HG02642 (cell line): ENCODE results near the gene RCBTB2.

Experiments used
- ATAC-seq: cut with Tn5 transposase; IDR thresholded peaks from one replicate; pipeline ENCODE4 v1.9.1; 2021; ENCODE audit warnings: mild to moderate bottlenecking; ENCODE audit not compliant: unreplicated experiment, poor library complexity

RCBTB2 gene

DNA sequence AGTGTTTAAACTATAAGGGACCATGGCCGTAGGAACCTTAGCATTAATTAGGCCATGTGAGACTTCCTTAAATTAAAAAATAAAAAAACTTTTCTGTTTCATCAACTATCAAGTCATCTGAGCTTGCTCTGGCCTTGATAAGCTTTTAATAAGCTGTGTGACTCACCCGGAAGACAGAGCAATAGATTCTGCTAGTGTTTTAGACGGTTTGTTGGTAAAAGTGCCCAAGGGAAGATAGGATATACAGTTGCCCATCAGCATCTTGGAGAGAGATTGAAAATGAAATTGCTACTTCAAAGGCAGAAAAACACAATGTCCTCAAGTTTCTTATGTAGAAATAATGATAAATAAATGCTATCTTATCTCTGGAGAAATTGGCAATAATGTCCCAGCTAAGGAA lies 31.2 kb upstream of the RCBTB2 start:
- ATAC-seq = no peak

- ATAC-seq = no peak
These were observed 30.7 kb upstream of the RCBTB2 start for GRCh38 chr13:48563626-48564025.

DNA sequence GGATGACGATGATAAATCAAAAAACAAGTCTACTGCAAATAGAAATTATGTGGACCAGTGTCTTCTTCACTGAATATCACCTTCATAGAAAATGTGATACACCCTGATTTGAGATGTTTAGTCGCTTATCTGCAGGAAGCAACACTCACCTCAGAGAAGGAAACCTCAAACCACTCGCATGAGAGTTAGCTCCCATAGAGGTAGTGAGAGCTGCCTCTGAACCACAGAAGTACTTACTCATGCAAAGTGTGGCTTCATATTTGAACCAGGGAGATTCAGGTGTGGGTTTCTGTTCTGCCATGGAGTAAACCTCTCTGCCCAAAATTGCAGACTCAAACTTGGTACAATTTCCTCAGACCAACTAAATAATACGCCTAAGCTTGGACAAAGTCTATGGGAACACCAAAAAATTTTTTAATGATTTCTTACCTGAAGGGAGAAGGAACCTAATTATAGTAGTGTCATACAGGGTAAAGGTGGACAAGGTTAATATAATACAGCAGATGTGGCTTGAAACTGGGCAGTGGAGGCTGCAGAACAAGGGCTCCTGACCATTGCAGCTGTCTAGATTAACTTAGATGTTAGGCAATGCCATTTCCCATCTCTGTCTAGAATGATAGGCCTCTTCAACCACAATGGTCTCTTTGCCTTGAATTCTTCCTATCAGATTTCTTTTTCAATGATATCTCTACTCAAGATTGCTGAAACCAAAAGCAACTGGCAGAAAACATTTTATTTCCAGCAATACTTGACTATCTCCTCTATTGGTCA lies 29.6 kb upstream of the RCBTB2 start:
- ATAC-seq = peak; percentile 98

DNA sequence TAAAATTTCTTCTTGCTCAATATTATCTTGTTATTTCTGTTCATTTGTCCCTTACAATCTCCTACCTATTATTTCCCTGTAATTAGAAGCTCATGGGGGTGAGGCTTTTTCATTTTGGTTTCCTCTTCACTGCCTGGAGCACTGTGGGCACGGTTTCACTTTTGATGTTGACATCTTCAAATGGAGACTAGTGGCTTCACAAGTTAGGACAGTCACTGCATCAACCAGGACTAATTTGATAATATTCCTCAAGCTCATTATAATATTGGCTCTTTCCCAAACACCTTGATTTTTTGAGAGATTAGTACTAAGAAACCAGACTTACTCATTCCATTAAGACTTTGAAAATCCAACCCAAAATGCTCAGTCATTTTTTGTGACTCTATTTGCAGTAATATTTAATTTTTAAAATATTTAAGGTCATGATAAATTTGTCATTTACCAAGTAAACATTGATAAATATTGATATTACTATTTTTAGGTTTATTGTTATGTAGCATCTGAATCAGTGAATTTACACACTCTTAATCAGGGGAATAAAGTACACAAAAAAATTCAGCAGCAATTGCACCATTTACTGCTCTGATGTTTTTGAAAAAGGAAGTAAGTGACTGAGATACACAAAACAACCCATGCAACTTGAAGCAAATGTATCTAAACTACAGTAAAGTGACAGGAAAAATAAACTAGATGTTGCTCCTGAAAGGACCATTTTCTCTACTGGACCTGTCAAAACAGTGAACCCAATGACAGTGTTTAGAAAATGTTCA lies 28.8 kb upstream of the RCBTB2 start:
- ATAC-seq = no peak

DNA sequence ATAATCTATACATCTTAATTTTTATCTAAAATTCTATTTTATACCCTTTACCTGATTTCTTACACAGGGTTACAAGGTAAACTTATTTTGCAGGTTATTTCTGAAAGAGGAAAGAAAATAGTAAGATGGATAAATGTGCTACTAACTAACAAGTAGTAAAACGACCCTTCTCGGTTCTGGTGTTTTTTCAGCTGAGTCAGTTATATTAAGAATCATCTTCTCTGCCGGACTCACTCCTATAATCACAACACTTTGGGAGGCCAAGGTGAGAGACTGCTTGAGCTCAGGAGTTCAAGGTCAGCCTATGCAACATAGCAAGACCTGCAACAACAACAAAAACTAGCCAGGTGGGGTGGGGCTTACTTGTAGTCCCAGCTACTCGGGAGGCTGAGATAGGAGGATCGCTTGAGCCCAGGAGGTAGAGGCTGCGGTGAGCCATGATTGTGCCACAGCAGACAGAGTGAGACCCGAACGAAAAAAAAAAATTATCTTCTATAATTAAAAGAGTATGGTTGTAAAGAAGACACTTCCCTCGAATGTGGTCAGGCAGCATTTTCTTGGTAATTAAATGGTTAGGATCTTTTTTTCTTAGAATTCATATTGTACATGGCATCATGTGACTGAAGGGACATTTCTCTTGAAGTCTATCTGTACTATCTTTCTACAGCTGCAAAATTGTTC lies 27.9 kb upstream of the RCBTB2 start:
- no peak for ATAC-seq

DNA sequence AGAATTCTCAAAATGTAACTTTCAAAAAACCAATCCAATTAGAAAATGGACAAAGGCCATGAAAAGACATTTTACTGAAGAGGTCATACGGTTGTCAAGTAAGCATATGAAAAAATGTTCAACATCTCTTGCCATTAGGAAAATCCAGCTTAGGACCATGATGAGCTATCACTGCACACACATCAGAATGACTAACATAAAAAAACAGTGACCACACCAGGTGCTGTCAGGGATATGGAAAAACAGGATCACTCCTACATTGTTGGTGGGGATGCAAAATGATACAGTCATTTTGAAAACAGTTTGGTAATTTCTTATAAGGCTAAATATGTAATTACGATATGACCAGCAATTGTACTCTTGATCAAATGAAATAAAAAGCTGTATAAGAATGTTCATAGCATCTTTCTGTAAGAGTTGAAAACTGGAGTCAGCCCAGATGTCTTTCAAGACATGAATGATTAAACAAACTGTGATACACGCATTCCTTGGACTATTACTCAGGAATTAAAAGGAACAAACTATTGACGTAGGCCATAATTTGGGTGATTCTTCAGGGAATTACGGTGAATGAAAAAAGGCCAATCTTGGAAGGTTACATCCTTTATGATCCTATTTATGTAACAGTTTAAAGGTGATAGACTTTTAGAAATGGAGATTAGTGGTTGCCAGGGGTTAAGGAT lies 26.9 kb upstream of the RCBTB2 start:
- ATAC-seq = no peak

GRCh38 chr13:48556817-48557216 lies 23.9 kb upstream of the RCBTB2 start:
- no peak for ATAC-seq

- no peak for ATAC-seq
These were observed 22.6 kb upstream of the RCBTB2 start for GRCh38 chr13:48555441-48555840.

- no peak for ATAC-seq
These were observed 18.4 kb upstream of the RCBTB2 start for GRCh38 chr13:48551329-48551728.

GRCh38 chr13:48549658-48550057 lies 16.8 kb upstream of the RCBTB2 start:
- no peak for ATAC-seq

DNA sequence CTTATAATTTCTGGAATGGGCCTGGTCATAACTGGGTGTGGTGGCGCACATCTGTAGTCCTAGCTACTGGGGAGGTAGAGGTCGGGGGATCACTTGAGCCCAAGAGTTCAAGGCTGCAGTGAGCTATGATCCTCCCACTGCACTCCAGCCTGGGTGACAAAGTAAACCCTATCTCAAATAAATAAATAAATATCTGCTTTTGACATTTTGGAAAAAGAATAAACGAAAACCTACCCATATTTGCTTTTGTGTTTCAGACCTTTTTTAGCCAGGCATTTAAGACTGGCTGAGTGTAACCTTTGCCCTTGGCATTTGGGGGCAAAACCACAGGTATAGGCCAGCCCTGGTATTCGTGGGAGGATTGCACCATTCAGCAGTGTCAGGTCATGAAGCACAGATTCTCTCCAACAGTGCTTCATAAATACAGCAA lies 14.8 kb upstream of the RCBTB2 start:
- ATAC-seq = no peak

- no peak for ATAC-seq
These were observed 12.7 kb upstream of the RCBTB2 start for GRCh38 chr13:48545608-48546007.

DNA sequence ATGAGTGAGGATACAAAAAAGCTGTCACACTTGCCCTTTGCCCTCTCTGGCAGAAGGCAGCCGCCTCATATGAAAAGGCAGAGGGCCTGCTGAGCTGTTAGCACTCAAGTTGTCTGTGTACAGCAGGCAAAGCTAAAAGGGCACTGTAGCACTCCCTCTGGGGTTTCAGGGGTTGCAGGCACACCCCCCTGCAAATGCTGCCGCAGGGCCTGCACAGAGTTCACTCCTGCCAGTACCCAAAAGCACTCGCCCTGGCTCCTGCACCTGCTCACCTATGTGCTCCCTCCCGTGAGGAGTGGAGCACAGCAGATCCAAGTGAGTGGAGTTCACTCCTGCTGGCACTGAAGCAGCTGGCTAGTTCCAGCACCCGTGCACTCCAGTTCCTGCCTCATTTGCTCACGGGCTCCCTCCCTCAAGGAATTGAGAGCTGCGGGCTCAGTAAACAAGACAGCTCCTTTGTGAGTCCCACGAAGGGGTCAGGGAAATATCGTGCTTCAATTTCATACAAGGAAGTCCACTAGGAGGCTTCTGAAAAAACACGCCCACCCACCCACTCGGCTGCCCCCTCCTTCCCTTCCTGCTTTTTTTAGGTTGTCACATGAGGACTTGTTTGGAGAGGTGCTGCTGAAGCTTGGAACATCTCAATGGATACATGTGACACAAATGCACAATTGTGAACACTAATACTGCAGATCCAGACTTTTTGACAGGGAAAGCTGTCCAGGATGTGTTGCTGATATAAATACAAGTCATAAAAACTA lies 9.9 kb upstream of the RCBTB2 start:
- ATAC-seq = peak; percentile 72

- no peak for ATAC-seq
These were observed 9.3 kb upstream of the RCBTB2 start for GRCh38 chr13:48542138-48542537.

DNA sequence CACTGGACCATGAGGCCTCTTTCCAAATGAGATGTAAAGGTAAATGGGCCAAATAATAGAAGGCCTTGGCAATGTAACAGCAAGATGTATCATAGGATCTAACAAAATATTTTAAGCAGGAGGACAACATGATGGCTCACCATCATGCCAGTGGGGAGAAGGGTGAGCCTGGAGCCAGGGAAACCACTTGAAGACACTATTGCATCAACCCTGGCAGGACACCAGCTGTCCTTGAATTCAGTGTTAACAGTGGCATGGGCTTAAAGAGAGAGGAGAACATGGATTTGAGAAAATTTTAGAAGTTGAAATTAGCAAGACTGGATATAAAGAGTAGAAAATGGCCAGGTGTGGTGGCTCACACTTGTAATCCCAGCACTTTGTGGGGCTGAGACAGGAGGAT lies 6.7 kb upstream of the RCBTB2 start:
- no peak for ATAC-seq

DNA sequence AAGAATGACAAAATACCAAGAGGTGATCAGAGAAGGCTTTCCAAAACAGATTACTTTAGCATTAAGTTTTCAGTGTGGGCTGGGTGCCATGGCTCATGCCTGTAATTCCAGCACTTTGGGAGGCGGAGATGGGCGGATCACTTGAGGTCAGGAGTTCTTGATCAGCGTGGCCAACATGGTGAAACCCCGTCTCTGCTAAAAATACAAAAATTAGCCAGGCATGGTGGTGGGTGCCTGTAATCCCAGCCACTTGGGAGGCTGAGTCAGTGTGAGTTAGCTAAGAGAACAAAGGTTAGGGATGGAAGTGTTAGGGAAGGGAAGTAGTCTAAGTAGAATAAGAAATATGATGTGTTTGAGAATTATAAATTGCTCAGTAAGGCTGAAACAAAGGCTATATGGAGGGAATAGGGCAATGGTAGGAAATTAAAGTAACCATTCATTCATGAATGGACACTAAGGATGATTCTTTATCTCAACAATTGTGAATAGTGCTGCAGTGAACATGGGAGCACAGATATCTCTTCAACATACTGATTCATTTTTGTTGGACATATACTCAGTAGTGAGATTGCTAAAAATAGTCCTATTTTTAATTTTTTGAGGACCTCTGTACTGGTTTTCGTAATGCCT lies 3.9 kb upstream of the RCBTB2 start:
- no peak for ATAC-seq

DNA sequence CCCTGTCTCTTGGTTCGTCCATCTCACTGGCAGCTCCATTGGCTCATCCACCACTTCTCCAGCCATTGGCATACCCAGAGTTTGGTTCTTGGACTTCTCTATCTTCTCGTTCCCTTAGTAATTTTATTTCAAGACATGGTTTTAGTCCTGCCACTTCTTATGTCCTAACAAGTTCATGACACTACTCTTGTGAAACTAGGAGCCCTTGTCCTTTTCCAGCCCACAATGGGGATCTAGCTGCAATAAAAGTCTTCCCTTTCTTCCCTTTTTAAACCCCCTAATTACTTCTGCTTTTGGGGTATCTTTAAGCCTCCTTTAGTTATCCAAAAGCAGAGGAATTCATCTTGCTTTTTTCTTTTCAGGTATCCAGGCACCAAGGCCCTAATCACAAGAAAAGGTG lies 2.9 kb upstream of the RCBTB2 start:
- no peak for ATAC-seq

DNA sequence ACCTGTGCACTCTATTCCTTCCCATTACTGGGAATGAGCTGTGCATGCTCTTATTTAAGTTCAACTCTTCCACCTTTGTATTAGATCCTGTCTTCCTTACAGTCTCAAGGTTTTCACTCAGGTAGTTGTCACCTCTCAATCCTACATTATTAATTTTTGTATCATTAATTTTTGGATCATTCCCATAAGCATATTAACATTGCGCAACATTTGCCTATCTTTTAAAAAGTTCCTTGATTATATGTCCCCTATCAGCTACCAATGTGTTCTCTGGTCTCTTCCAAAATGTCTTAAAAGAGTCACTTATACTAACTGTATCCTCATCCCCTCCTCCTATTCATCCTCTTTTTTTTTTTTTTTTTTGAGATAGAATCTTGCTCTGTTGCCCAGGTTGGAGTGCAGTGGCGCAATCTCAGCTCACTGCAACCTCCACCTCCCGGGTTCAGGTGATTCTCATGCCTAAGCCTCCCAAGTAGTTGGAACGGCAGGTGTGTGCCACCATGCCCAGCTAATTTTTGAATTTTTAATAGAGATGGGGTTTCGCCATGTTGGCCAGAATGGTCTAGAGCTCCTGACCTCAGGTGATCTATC lies 2.1 kb upstream of the RCBTB2 start:
- no peak for ATAC-seq

GRCh38 chr13:48533961-48534600 lies 1.2 kb upstream of the RCBTB2 start:
- no peak for ATAC-seq
